ENCODE data around the gene LIPM.

- no peak for TF ChIP-seq CTCF (IDR thresholded peaks at IDR 0.05; ENCODE audit: borderline replicate concordance, extremely low read depth, low read length, poor library complexity, severe bottlenecking)
- TF ChIP-seq EZH2 (IDR thresholded peaks at IDR 0.05; ENCODE audit: borderline replicate concordance, low read depth, low read length, severe bottlenecking): no peak
These were observed 52.2 kb downstream of the LIPM start for GRCh38 chr10:88854684-88855083.
